ENCODE data around the gene GFPT2. TPM values are rescaled to one million over a fixed set of nuclear protein-coding genes. Genes with fewer than 3 reads are reported as not detected.

Gene GFPT2
- total and polyA plus RNA-seq, 9 of the 15 experiments (the other 6 are each of a cell fraction or from before 2014, with no cell fraction given) = 0.07 to 0.14 (median 0.08) TPM; not detected in 6

- TF ChIP-seq PTBP1 (IDR thresholded peaks at IDR 0.05; ENCODE audit: low read depth, low read length) (no peak), ZNF639 (CRISPR knock-in tag; conservative IDR thresholded peaks at IDR 0.05 in 1 of 2, IDR thresholded peaks at IDR 0.05 in 1 of 2) (no peak), ZNF75A (CRISPR knock-in tag; IDR thresholded peaks at IDR 0.05) (no peak), FOXO4 (CRISPR knock-in tag; IDR thresholded peaks at IDR 0.05) (no peak)
These were observed 11.2 kb upstream of the GFPT2 start (continued) for GRCh38 chr5:180364306-180364856.

GRCh38 chr5:180360078-180360957 is 7.2 kb upstream of the GFPT2 start:
- DNase-seq (ENCODE audit: extremely low read depth in 1 of 4, low spot score in 3 of 4) = no peak
- Histone ChIP-seq H3K9ac (ENCODE audit: insufficient read depth in 1 of 2, low read depth in 2 of 2, low read length in 2 of 2) (no peak overlapping the region), H3K79me2 (ENCODE audit: control insufficient read depth, insufficient read depth, low read length) (no peaks in the 10 kb centered on the region), H4K20me1 (replicated peaks; ENCODE audit: control insufficient read depth, insufficient read depth, low read length) (no peaks in the 10 kb centered on the region; the same call in 1 of the 2 replicates), H3K9me3 (replicated peaks; ENCODE audit: control insufficient read depth, insufficient read depth, low read depth, low read length) (no peaks in the 10 kb centered on the region; the same call in none of the 2 replicates), H2AFZ (ENCODE audit: low read depth, low read length) (no peak overlapping the region), H3K4me1 (replicated peaks in 1 of 2; ENCODE audit: control insufficient read depth in 2 of 2, insufficient read depth in 2 of 2, low read length in 2 of 2) (no peaks in the 10 kb centered on the region; a peak in 1 of 5 replicates), H3K27ac (ENCODE audit: extremely low read depth, low read depth, low read length) (no peak overlapping the region), H3K36me3 (ENCODE audit: control insufficient read depth, insufficient read depth, low read length) (no peaks in the 10 kb centered on the region), H3K9me1 (ENCODE audit: control insufficient read depth, insufficient read depth, low read length) (no peaks in the 10 kb centered on the region), H3K4me2 (ENCODE audit: insufficient read depth, low read length) (no peak overlapping the region), H3K27me3 (ENCODE audit: control insufficient read depth in 2 of 2, insufficient read depth in 2 of 2, low read length in 2 of 2) (peaks cover 15 to 69% of the 10 kb centered on the region in 2 experiments), H3K4me3 (no peak overlapping the region)
- TF ChIP-seq ZNF316 (IDR thresholded peaks at IDR 0.05) = peak; percentile 70
- TF ChIP-seq HDAC8 (tag; IDR thresholded peaks at IDR 0.05) = no peak
- BruUV-seq (replicated peaks) = no TSS peak
- ChIA-PET POLR2A (no interaction called here), CTCF (ENCODE audit: low intra/inter-chr PET ratio) (no interaction called here)
- FAIRE-seq = no peak
- in situ Hi-C loops (cut with MboI) (no loop called here), intact Hi-C loops (cut with micrococcal nuclease) (no loop called here)
- ATAC-seq = no peak; the same call in 2 of the 3 replicates
- WGBS (ENCODE audit: insufficient coverage, low coverage, missing lambda C conversion rate) = 35% methylated on average over 22 of the region's 24 CpGs

All from K562 (cell line).